Measurements from ENCODE around the gene ZNF440. TPM values are rescaled to one million over a fixed set of nuclear protein-coding genes. Genes with fewer than 3 reads are reported as not detected.
"Not testable (repeated sequence)": the region's sequence is repeated elsewhere in the genome, so short reads cannot be mapped to it uniquely, and the experiment has no call there.

Gene ZNF440
- total RNA-seq, 1 experiment from 2014 or later, result 11.9 TPM

DNA sequence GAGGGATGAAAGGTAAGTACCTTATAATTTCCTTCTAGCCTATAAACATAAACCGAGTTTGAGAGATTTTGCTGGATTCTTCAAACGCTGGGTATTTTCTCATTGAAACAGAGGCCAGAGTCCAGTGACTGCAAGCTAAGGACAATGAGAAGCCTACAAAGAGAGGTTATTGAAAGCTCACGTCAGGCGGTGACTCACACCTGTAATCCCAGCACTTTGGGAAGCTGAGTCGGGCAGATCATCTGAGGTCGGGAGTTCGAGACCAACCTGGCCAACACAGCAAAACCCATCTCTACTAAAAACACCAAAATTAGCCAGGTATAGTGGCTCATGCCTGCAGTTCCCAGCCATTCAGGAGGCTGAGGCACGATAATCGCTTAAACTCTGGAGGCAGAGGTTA, 58.6 kb downstream of the ZNF440 start:
- Histone ChIP-seq H3K4me2 (ENCODE audit: low read length) (no peak overlapping the region), H4K20me1 (ENCODE audit: low read length) (no peaks in the 10 kb centered on the region), H3F3A (ENCODE audit: low read length, unreplicated experiment) (no peaks in the 10 kb centered on the region), H3K27ac (ENCODE audit: low read length) (no peak overlapping the region), H3K36me3 (ENCODE audit: low read depth, low read length) (peaks cover 18% of the 10 kb centered on the region), H3K27me3 (ENCODE audit: low read length) (no peaks in the 10 kb centered on the region), H2AFZ (ENCODE audit: low read length) (no peak overlapping the region), H3K79me2 (ENCODE audit: low read length) (no peaks in the 10 kb centered on the region), H3K9me3 (ENCODE audit: low read length) (peaks cover 52% of the 10 kb centered on the region), H3K4me3 (ENCODE audit: low read length) (no peak overlapping the region), H3K9me2 (replicated peaks; ENCODE audit: low read length) (no peaks in the 10 kb centered on the region), H3K4me1 (ENCODE audit: insufficient read depth, low read length) (no peaks in the 10 kb centered on the region), H3K9ac (ENCODE audit: low read length) (no peak overlapping the region)
- ChIA-PET POLR2A (ENCODE audit: unreplicated experiment) (no interaction called here), CTCF (no interaction called here)
- ATAC-seq (no peak), DNase-seq (no peak)
- BruUV-seq (replicated peaks), result no TSS peak
- TF ChIP-seq, protein P1, sequence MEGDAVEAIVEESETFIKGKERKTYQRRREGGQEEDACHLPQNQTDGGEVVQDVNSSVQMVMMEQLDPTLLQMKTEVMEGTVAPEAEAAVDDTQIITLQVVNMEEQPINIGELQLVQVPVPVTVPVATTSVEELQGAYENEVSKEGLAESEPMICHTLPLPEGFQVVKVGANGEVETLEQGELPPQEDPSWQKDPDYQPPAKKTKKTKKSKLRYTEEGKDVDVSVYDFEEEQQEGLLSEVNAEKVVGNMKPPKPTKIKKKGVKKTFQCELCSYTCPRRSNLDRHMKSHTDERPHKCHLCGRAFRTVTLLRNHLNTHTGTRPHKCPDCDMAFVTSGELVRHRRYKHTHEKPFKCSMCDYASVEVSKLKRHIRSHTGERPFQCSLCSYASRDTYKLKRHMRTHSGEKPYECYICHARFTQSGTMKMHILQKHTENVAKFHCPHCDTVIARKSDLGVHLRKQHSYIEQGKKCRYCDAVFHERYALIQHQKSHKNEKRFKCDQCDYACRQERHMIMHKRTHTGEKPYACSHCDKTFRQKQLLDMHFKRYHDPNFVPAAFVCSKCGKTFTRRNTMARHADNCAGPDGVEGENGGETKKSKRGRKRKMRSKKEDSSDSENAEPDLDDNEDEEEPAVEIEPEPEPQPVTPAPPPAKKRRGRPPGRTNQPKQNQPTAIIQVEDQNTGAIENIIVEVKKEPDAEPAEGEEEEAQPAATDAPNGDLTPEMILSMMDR (conservative IDR thresholded peaks at IDR 0.05; ENCODE audit: low read depth, low read length), result no peak
- no peak for TF ChIP-seq EZH2phosphoT487 (IDR thresholded peaks at IDR 0.05; ENCODE audit: borderline replicate concordance, low read length)
- no peak for TF ChIP-seq EZH2 (IDR thresholded peaks at IDR 0.05; ENCODE audit: low read length, unreplicated experiment)
- intact Hi-C loops (cut with micrococcal nuclease), result no loop called here

DNA sequence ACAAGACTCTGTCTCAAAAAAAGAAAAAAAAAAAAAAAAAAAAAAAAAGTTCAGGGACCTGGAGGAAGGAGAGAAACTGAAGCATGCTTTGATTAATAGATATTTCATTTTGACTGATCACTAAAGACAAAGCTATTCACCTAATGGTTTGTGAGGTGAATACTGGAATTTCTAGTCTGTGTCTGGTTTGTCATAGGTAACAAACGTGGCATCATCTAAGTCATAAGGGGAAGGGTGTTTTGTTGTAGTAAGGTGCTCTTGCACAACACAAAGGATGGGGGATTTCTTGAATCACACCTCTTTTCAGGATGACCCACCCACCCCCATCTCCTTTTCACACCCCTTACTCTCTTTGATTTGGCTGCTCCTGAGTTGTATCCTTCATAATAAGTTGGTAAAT, 59.7 kb downstream of the ZNF440 start:
- no peak overlapping the region for H3K4me2 ChIP-seq (ENCODE audit: low read length)
- H3K9me2 ChIP-seq (replicated peaks; ENCODE audit: low read length), result no peaks in the 10 kb centered on the region
- H3K79me2 ChIP-seq (ENCODE audit: low read length), result no peaks in the 10 kb centered on the region
- H3K27ac ChIP-seq (ENCODE audit: low read length), result no peak overlapping the region
- POLR2A ChIA-PET (ENCODE audit: unreplicated experiment), result no interaction called here
- ATAC-seq (no peak), DNase-seq (no peak)
- H3K9me3 ChIP-seq (ENCODE audit: low read length), result peaks cover 41% of the 10 kb centered on the region
- H3F3A ChIP-seq (ENCODE audit: low read length, unreplicated experiment), result no peaks in the 10 kb centered on the region
- H3K9ac ChIP-seq (ENCODE audit: low read length), result no peak overlapping the region
- TF ChIP-seq EZH2 (IDR thresholded peaks at IDR 0.05; ENCODE audit: low read length, unreplicated experiment) (no peak), EZH2phosphoT487 (IDR thresholded peaks at IDR 0.05; ENCODE audit: borderline replicate concordance, low read length) (no peak)
- TF ChIP-seq, protein P1 (conservative IDR thresholded peaks at IDR 0.05; ENCODE audit: low read depth, low read length), result no peak
- H3K4me1 ChIP-seq (ENCODE audit: insufficient read depth, low read length), result no peaks in the 10 kb centered on the region
- intact Hi-C loops (cut with micrococcal nuclease), result no loop called here
- no peaks in the 10 kb centered on the region for H4K20me1 ChIP-seq (ENCODE audit: low read length)
- H3K36me3 ChIP-seq (ENCODE audit: low read depth, low read length), result peaks cover 7% of the 10 kb centered on the region; the same call in 1 of the 2 replicates
- no peaks in the 10 kb centered on the region for H3K27me3 ChIP-seq (ENCODE audit: low read length)
- CTCF ChIA-PET, result no interaction called here
- no peak overlapping the region for H2AFZ ChIP-seq (ENCODE audit: low read length)
- no TSS peak for BruUV-seq (replicated peaks)
- H3K4me3 ChIP-seq (ENCODE audit: low read length), result no peak overlapping the region

DNA sequence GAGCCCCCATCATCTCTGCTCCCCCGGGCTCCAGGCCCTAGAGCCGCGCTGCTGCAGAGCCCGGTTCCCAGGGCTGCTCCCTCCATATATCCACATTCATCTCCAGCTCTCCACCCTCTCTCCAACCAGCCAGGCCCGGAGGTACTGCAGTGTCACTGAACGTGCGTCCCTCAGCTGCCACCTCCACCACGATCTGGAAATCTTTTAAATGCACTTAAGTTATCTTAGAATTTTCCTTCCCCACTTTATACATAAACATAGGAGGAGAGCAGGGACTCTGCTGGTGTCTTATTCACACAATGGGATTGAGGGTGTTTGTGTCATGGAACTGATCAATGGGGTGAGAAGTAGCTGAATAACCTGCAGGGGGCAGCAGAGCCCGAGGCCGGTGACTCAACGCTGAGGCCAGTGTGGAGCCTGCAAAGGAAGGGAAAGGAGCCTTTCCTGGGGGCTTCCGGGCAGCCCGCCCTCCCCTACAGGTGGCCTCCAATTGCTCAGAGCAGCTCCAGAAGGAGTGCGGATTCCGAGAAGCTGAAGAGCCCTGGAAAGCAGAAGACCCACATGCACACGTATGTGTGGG, 65.7 kb downstream of the ZNF440 start:
- CTCF ChIA-PET; H3K36me3 ChIP-seq (ENCODE audit: low read depth, low read length); H3K27me3 ChIP-seq (ENCODE audit: low read length); BruUV-seq (replicated peaks); POLR2A ChIA-PET (ENCODE audit: unreplicated experiment); DNase-seq; H3K9me2 ChIP-seq (replicated peaks; ENCODE audit: low read length); H3K27ac ChIP-seq (ENCODE audit: low read length); H3K4me2 ChIP-seq (ENCODE audit: low read length); H3K4me1 ChIP-seq (ENCODE audit: insufficient read depth, low read length); ATAC-seq; H3K4me3 ChIP-seq (ENCODE audit: low read length); H3K79me2 ChIP-seq (ENCODE audit: low read length); intact Hi-C loops (cut with micrococcal nuclease); H4K20me1 ChIP-seq (ENCODE audit: low read length); H3K9ac ChIP-seq (ENCODE audit: low read length); H2AFZ ChIP-seq (ENCODE audit: low read length); H3F3A ChIP-seq (ENCODE audit: low read length, unreplicated experiment): not testable (repeated sequence)
- TF ChIP-seq, protein P1 (conservative IDR thresholded peaks at IDR 0.05; ENCODE audit: low read depth, low read length), result 0 out of 2 replicates have a peak, but pooled peaks have one; percentile 15
- peaks cover 24% of the 10 kb centered on the region for H3K9me3 ChIP-seq (ENCODE audit: low read length)

Measured in PC-3 (cell line).